ENCODE measurements around the gene CUBN. TPM values are rescaled to one million over a fixed set of nuclear protein-coding genes. Genes with fewer than 3 reads are reported as not detected.

The CUBN gene
- total and polyA plus RNA-seq, 9 of the 15 experiments (the other 6 are each of a cell fraction or from before 2014, with no cell fraction given), result 0.04 to 0.33 (median 0.09) TPM

GRCh38 chr10:16904639-16905061, 225.0 kb downstream of the CUBN start (continued):
- TF ChIP-seq MEIS2 (IDR thresholded peaks at IDR 0.05; ENCODE audit: partially characterized antibody) (peak; percentile 54), SMARCE1 (IDR thresholded peaks at IDR 0.05) (peak; percentile 27; the same call in 1 of the 2 replicates), CBFA2T3 (IDR thresholded peaks at IDR 0.05) (peak; percentile 19; the same call in 1 of the 2 replicates)

GRCh38 chr10:16904049-16904448, 225.6 kb downstream of the CUBN start:
- FAIRE-seq, result no peak
- Histone ChIP-seq H3K9me1 (ENCODE audit: control insufficient read depth, insufficient read depth, low read length) (no peaks in the 10 kb centered on the region), H3K4me2 (ENCODE audit: insufficient read depth, low read length) (no peak overlapping the region), H3K9me3 (replicated peaks; ENCODE audit: control insufficient read depth, insufficient read depth, low read depth, low read length) (peaks cover 5% of the 10 kb centered on the region; the same call in 1 of the 2 replicates), H4K20me1 (replicated peaks; ENCODE audit: control insufficient read depth, insufficient read depth, low read length) (no peaks in the 10 kb centered on the region), H3K27ac (ENCODE audit: extremely low read depth, low read depth, low read length) (no peak overlapping the region), H3K79me2 (ENCODE audit: control insufficient read depth, insufficient read depth, low read length) (no peaks in the 10 kb centered on the region), H3K4me3 (no peak overlapping the region), H3K27me3 (ENCODE audit: control insufficient read depth in 2 of 2, insufficient read depth in 2 of 2, low read length in 2 of 2) (no peaks in the 10 kb centered on the region), H2AFZ (ENCODE audit: low read depth, low read length) (peak overlapping the region; percentile 20), H3K36me3 (ENCODE audit: control insufficient read depth, insufficient read depth, low read length) (no peaks in the 10 kb centered on the region), H3K4me1 (replicated peaks in 1 of 2; ENCODE audit: control insufficient read depth in 2 of 2, insufficient read depth in 2 of 2, low read length in 2 of 2) (peaks cover 0 to 3% of the 10 kb centered on the region in 2 experiments; a peak in 1 of 5 replicates), H3K9ac (ENCODE audit: insufficient read depth in 1 of 2, low read depth in 2 of 2, low read length in 2 of 2) (no peak overlapping the region)
- no TSS peak for BruUV-seq (replicated peaks)
- intact Hi-C loops (cut with micrococcal nuclease), result no loop called here
- TF ChIP-seq CEBPG (CRISPR knock-in tag; IDR thresholded peaks at IDR 0.05) (no peak), CEBPG (tag; conservative IDR thresholded peaks at IDR 0.05 in 1 of 2, IDR thresholded peaks at IDR 0.05 in 1 of 2) (peak; percentile 49 to 82), CEBPB (tag; IDR thresholded peaks at IDR 0.05) (peak; percentile 75), TGIF2 (CRISPR knock-in tag; IDR thresholded peaks at IDR 0.05) (no peak)
- POLR2A ChIA-PET, result interaction anchor here (1.6 kb wide), 1 partner anchor 12 kb away, joined by 4 read pairs; no protein-coding TSS in a partner anchor
- no peak for DNase-seq (ENCODE audit: extremely low read depth in 1 of 4, low spot score in 3 of 4)
- in situ Hi-C loops (cut with MboI), result no loop called here
- no peak for ATAC-seq
- CTCF ChIA-PET (ENCODE audit: low intra/inter-chr PET ratio), result no interaction called here

Data from K562 (cell line).